GM18861 (cell line): ENCODE results near the gene PRKCZ.

Experiments used
- ATAC-seq: cut with Tn5 transposase; IDR thresholded peaks from one replicate; pipeline ENCODE4 v1.9.1; 2021; ENCODE audit not compliant: unreplicated experiment

PRKCZ gene

DNA sequence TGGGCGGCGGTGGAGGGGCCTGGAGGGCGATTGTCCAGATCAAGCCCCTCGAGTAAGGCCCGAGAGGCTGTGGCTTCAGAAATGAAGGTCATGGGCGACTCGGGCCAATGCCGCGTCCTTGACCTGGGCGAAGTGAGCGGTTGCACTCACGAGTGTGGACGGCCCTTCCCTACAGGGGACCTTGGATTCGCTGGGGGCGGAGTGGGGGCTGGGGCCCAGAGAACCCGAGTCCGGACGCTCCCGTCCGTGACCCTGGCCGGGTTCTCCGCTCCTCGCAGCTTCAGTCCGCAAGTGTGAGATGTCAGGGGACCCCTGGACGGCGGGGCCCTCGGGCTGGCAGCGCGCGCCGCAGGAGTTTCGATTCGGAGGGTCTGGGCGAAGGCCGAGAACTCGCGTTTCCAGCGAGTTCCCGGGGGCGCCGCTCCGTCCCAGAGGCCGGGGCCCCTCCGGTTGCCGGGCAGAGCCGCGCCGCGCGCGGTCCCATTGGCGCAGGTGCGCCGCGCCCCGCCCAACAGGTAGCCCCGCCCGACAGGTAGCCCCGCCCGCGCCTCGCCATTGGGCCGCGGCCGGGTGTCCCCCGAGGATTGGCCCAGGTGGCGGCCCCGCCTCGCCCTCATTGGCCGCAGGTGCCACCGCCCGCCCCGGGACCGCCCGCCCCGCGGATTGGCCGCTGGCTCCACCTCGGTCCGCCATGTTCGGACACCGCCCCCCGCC lies at the start of gene PRKCZ:
Gene PRKCZ, plus strand, starts transcription at position 694 of the 714 bp plus-strand sequence. CDS start 220 bp downstream, outside the sequence.
- no peak for ATAC-seq

DNA sequence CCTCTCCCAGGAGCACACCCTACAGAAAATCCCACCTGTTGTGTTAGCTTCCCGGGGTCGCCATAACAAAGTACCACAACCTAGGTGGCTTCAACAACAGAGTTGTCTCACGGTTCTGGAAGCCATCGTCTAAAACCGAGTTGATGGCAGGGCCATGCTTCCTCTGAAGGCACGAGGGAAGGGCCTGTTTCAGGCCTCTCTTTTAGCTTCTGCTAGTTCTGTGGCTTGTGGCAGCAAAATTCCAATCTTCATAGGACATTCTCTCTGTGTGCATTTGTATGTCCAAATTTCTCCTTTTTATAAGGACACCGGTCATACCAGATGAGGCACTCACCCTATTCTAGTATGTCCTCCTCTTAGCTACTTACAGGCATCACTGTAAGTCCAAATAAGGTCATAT lies 49.8 kb upstream of the PRKCZ start:
- ATAC-seq, result no peak

GRCh38 chr1:2000850-2001249 lies 49.4 kb upstream of the PRKCZ start:
- ATAC-seq, result no peak

- ATAC-seq, result no peak
These were observed 48.3 kb upstream of the PRKCZ start for GRCh38 chr1:2001773-2002411.

DNA sequence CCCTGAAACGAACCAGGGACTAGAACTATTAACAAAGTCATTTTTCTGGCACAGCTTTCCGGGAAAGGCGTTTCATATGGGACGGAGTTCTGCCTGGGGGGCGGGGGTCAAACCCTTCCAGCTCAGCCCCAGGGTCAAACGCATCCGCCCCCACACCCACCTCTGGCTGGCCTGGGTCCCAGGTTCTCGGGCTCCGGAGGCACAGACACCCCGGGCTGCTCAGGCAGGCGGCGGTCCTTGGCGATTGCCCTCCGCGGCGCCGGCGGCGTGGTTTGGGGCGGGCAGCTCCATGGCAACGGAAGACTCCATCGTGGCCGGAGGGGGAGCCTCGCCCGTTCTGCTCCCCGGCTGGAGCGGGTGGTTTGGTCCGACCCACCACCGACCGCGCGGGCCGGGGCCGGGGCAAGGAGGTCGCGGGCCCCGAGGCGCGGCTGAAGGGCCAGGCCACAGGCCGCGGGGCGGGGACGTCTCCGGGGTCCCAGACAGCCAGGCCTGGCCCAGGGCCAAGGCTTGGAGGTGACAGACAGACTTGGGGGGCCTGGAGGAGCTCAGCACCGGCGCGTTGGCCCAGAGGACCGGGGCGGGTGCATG lies 46.6 kb upstream of the PRKCZ start, which contains the start of gene CFAP74:
Gene CFAP74, minus strand, starts transcription at position 246 of the 591 bp plus-strand sequence. CDS start 12,830 bp downstream, outside the sequence.
- ATAC-seq, result no peak

DNA sequence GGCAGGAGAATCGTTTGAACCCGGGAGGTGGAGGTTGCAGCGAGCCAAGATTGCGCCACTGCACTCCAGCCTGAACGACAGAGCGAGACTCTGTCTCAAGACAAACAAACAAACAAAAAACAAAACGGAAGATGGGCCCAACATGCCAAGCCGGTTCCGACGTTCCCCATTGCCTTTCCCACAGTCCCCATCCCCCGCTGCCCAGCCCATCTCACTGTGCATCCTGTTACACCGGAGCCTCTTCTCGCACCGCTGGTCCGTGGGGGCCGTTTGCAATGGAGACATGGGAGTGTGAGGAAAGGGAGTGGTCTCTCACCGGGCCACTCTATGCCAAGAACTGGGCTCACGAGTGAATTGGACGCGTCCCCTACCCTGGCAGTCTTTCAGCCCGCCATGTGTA lies 45.4 kb upstream of the PRKCZ start:
- ATAC-seq, result no peak

DNA sequence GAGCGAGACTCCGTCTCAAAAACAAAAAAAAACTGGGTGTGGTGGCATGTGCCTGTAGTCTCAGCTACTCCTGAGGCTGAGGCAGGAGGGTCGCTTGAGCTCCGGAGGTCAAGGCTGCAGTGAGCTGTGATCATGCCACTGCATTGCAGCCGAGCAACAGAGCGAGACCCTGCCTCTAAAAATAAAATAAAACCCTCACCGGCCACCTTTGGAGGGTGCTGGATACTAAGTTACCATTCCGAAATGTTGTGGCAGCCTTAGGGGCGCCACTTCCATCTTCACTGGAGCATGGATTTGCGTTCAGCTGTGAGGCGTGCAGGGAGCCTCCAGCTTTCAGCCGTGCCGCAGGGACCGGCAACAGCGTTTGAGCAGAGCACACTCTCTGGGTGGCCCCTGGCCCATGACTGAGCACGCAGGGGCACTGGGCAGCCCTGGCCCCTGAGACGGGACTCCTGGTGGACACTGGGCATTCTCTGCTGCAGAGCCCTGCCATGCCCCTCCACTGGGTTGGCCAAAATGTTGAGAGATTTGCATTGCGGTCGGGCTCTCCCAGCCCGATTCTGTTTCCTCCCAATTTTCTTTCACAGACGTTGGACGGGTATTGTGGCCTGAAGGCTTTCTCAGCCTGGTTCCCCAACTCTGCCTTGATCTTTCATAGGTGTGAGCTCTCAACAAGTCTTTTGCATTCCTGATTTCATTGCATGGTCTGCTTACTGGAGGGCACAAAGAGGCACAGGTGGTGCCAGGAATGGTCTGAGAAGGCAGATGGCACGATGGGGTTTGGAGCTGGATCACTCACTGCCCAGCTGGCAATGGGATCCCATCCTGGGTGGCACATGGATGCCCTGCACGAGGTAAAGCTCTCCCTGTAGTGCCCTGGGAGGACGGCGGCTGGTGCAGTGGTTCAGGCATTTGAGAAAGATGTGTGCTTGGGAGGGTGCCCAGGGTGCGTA lies 40.8 kb upstream of the PRKCZ start:
- no peak for ATAC-seq

- ATAC-seq, result no peak
These were observed 36.0 kb upstream of the PRKCZ start for GRCh38 chr1:2014181-2014580.

DNA sequence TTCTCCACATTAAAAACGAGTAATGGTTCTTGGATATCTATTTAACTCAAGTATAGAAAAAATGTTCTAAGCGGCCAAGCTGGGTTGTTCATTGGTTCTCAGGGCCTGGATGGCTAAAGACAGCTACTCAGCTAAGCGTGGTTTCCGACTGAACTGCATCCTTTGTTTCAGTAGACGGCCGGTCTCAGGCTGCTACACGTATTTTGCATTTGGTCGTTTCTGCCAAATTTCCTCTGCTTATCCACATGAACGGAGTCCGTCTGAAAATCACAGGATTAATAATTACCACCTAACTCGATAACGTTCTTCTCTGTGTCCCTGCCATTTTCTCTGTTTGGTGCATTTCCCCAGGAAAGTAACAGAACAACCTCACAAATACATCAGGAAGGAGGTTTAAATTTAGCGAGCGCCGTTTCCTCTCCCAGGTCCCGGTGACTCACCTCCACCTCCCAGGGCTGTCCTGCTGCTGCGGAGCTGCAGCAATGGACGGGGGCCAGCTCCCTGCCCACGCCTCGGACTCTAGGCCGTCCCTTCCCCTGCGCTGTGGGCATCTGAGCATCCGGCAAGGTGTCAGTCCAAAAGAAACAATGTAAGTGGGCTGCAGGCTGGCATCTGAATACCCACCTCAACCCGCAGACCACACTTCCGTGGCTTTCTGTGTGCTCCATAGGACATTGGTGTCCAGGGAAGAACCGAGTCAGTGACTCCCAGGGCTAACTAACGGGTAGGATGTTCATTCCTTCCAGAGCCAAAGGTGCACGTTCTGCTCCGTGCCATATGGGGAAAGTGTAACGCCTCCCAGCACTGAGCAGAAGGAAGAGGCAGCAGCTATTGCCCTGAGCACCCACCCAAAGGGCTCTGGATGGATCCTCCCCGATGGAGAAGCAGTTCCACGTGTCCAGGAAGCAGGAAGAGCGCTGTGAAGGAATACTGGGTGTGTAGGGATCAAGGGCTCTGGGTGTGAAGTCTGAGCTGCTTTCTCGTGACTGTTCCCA lies 35.2 kb upstream of the PRKCZ start:
- no peak for ATAC-seq

GRCh38 chr1:2016123-2016522 lies 34.1 kb upstream of the PRKCZ start:
- ATAC-seq, result no peak

- ATAC-seq, result no peak
These were observed 31.7 kb upstream of the PRKCZ start for GRCh38 chr1:2018217-2019171.

GRCh38 chr1:2019172-2019543 lies 31.1 kb upstream of the PRKCZ start, which contains the start of gene GABRD:
Gene GABRD (plus strand): TSS chr1:2019345. CDS start chr1:2019424, 79 bp downstream.
- no peak for ATAC-seq

- ATAC-seq, result no peak
These were observed 30.5 kb upstream of the PRKCZ start for GRCh38 chr1:2019571-2020309.

DNA sequence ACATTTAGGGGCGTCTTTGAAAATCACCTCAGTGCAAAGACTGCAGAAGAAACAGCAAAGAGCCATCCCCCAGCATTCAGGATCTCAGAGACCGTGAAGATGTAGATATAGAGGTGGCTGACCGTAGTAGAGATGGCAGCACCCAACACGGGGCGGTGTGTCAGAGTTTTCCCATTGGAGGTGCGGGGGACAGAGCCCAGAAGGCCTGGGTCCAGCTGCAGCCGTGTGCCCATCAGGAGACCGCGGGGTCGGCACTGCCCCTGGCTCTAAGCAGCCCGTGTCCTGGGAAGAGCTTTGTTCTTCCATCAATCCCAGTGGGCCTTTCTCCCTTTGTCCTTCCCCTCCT lies 29.9 kb upstream of the PRKCZ start:
- ATAC-seq, result no peak

- no peak for ATAC-seq
These were observed 28.7 kb upstream of the PRKCZ start for GRCh38 chr1:2021550-2021949.

GRCh38 chr1:2022063-2022770 lies 28.0 kb upstream of the PRKCZ start:
- ATAC-seq, result no peak

- no peak for ATAC-seq
These were observed 27.0 kb upstream of the PRKCZ start for GRCh38 chr1:2023187-2023586.
